GM12872 (cell line): ENCODE results near the gene LEF1.

Experiments used
- CTCF ChIP-seq: IDR thresholded peaks from 3 replicates; pipeline ENCODE4 v1.5.1; 2011; ENCODE audit warnings: low read depth, mild to moderate bottlenecking, low read length, moderate library complexity; ENCODE audit not compliant: insufficient read depth

The LEF1 gene

GRCh38 chr4:108049406-108049805, 119.3 kb downstream of the LEF1 start:
- no peak for TF ChIP-seq CTCF

DNA sequence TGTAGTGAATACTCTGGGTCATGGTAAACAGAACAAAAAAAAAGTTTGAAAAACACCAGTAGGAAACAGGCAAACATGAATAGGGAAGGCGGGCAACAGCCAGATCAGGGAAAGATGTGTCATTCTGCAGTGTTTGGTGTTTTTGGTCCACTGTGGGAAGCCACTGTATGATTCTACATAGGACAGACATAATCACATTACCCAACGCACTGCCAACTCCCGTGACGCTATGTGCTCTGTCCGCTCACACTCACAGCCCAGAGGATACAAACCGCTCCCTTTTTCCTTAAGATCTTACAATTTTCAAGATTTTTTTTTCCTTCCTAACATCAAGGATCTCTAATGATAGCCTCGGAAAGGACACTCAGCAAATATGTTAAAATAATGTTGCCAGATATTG, 119.7 kb downstream of the LEF1 start:
- no peak for TF ChIP-seq CTCF

DNA sequence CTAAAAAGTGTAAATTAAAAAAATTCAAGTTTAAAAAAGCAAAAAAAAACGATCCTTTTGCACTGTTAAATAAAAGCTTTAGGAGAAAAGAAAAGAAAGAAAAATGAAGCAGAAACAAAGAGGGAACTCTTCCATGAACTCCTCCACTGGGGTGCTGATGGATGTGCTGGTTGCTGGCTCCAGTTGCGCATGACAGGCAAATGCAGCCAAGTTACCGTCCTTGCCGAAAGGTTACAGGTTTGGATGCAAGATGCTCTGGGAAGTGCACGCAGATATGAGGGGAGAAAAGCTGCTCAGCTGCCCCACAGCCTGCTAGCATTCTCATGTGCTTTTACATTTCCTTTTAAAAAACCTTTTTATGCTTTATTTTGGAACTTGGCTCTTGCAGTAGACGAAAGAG, 120.6 kb downstream of the LEF1 start:
- TF ChIP-seq CTCF = no peak

GRCh38 chr4:108047199-108047598, 121.5 kb downstream of the LEF1 start:
- TF ChIP-seq CTCF = no peak

DNA sequence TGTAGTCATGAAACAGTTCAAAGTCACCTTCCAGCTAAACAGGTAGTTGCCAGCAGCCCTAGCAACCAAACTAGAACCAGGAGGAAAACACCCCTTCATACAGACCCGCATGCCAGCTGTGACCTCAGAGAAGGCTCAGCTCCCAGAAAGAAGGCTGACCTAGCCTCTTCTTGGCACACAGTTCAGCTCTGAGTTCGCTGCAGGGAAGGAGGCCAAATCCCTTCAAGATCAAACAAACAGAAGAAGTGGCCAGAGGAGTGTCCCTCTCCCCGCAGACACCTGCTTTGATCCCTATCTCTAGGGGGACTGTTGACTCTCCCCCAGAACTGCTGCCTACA, 123.1 kb downstream of the LEF1 start:
- no peak for TF ChIP-seq CTCF

- TF ChIP-seq CTCF = no peak
Observed at GRCh38 chr4:108044951-108045686, 123.6 kb downstream of the LEF1 start.

DNA sequence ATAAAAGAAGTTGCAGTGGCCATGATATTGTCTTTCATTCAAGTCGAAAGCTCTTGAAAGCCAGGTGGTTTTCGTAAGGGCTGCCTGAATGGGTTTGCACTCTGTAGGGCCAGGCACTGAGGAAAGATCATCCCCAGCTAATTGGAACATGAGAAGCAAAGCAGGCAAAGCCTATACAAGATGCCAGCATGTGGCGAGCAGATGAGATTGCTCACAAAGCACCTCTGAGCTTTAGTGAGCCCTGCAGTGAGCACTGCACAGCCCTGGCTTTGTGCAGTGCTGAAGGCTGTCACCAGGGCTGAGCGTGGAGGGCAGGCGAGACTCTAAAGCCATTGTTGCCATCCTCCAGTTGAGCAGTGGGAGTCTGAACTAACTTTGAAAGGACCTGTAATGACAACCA, 125.2 kb downstream of the LEF1 start:
- TF ChIP-seq CTCF = no peak
